ENCODE results near the gene SNX20. TPM values are rescaled to one million over a fixed set of nuclear protein-coding genes. Genes with fewer than 3 reads are reported as not detected.

The SNX20 gene
- total RNA-seq, 1 experiment from 2014 or later, result not detected

- H3K36me3 Mint-ChIP-seq (ENCODE audit: insufficient read depth in 1 of 3, low read depth in 3 of 3), result no peaks in the 10 kb centered on the region
These were observed 2.7 kb upstream of the SNX20 start for GRCh38 chr16:50683689-50684374.

More at GRCh38 chr16:50683689-50684374, 2.7 kb upstream of the SNX20 start:
- Histone ChIP-seq H3K4me1 (ENCODE audit: insufficient read depth, low read length) (no peaks in the 10 kb centered on the region), H3K9ac (ENCODE audit: extremely low read depth, insufficient read length, low read length) (no peak overlapping the region), H3K79me1 (ENCODE audit: insufficient read depth, low read depth, low read length, poor library complexity, severe bottlenecking) (no peaks in the 10 kb centered on the region), H3K56ac (ENCODE audit: insufficient read length, low read depth, low read length) (no peak overlapping the region), H3K23me2 (ENCODE audit: insufficient read length, low read depth, low read length, poor library complexity, severe bottlenecking) (no peaks in the 10 kb centered on the region), H4K91ac (ENCODE audit: insufficient read length, low read depth, low read length) (no peak overlapping the region), H3K23ac (ENCODE audit: insufficient read length, low read depth, low read length) (no peak overlapping the region), H3K4ac (ENCODE audit: low read depth, low read length) (no peak overlapping the region), H3K27ac (ENCODE audit: insufficient read length, low read depth, low read length) (no peak overlapping the region), H2BK12ac (ENCODE audit: insufficient read length, low read depth, low read length) (no peak overlapping the region), H3K79me2 (ENCODE audit: insufficient read depth, low read length) (no peaks in the 10 kb centered on the region), H2BK120ac (ENCODE audit: low read depth, low read length, poor library complexity, severe bottlenecking) (no peak overlapping the region), H3K9me3 (ENCODE audit: control insufficient read depth, low read depth, low read length) (no peaks in the 10 kb centered on the region), H3T11ph (ENCODE audit: low read length) (no peak overlapping the region), H4K20me1 (ENCODE audit: control insufficient read depth, insufficient read depth, insufficient read length) (no peaks in the 10 kb centered on the region), H2BK20ac (ENCODE audit: low read depth, low read length, poor library complexity, severe bottlenecking) (no peak overlapping the region), H2AFZ (ENCODE audit: low read length) (no peak overlapping the region), H3K4me2 (ENCODE audit: insufficient read depth, insufficient read length, low read length) (no peak overlapping the region), H2BK5ac (ENCODE audit: insufficient read length, low read length) (no peak overlapping the region), H4K5ac (ENCODE audit: insufficient read length, low read depth, low read length) (no peak overlapping the region), H4K8ac (replicated peaks; ENCODE audit: insufficient read length, low read depth, low read length) (no peak overlapping the region), H3K18ac (ENCODE audit: insufficient read length, low read depth, low read length) (no peak overlapping the region), H3K14ac (ENCODE audit: insufficient read depth, low read length) (no peak overlapping the region), H2BK15ac (ENCODE audit: low read depth, low read length) (no peak overlapping the region), H2AK5ac (ENCODE audit: insufficient read length, low read length) (no peak overlapping the region), H3K27me3 (ENCODE audit: insufficient read depth, low read length) (no peaks in the 10 kb centered on the region)
- H3K4me1 Mint-ChIP-seq, result peaks cover 0 to 3% of the 10 kb centered on the region in 2 experiments; a peak in 1 of 4 replicates
- H3K9me3 Mint-ChIP-seq, result no peaks in the 10 kb centered on the region
- no peak overlapping the region; a peak in 1 of 7 replicates for H3K27ac Mint-ChIP-seq
- DNase-seq, result no peak
- peaks cover 5% of the 10 kb centered on the region for H3K27me3 Mint-ChIP-seq (ENCODE audit: low read depth)
- WGBS (ENCODE audit: extremely low coverage, insufficient read length, low lambda C conversion rate), result no CpG with 5 or more reads among the region's 14 CpGs
- H3K4me3 Mint-ChIP-seq, result no peak overlapping the region
- no peak for TF ChIP-seq CTCF (conservative IDR thresholded peaks at IDR 0.05)

Data from H9 (cell line).